ENCODE results near the gene NUMBL. TPM values are rescaled to one million over a fixed set of nuclear protein-coding genes. Genes with fewer than 3 reads are reported as not detected.

The NUMBL gene
- total RNA-seq, 1 experiment from 2014 or later, result 14.5 TPM

- no peak for ATAC-seq
- Histone ChIP-seq H3F3A (ENCODE audit: low read length, unreplicated experiment) (no peaks in the 10 kb centered on the region), H3K27me3 (ENCODE audit: low read length) (no peaks in the 10 kb centered on the region), H3K36me3 (ENCODE audit: low read depth, low read length) (no peaks in the 10 kb centered on the region), H4K20me1 (ENCODE audit: low read length) (no peaks in the 10 kb centered on the region), H3K4me3 (ENCODE audit: low read length) (no peak overlapping the region), H2AFZ (ENCODE audit: low read length) (no peak overlapping the region), H3K9me3 (ENCODE audit: low read length) (no peaks in the 10 kb centered on the region), H3K4me2 (ENCODE audit: low read length) (no peak overlapping the region), H3K4me1 (ENCODE audit: insufficient read depth, low read length) (no peaks in the 10 kb centered on the region), H3K9ac (ENCODE audit: low read length) (no peak overlapping the region), H3K79me2 (ENCODE audit: low read length) (no peaks in the 10 kb centered on the region), H3K9me2 (replicated peaks; ENCODE audit: low read length) (no peaks in the 10 kb centered on the region), H3K27ac (ENCODE audit: low read length) (no peak overlapping the region)
- no TSS peak for BruUV-seq (replicated peaks)
- POLR2A ChIA-PET (ENCODE audit: unreplicated experiment), result interaction anchor here (0.6 kb wide), 1 partner anchor 67 kb away, joined by 9 read pairs; no protein-coding TSS in a partner anchor
- intact Hi-C loops (cut with micrococcal nuclease), result no loop called here
- no peak for TF ChIP-seq EZH2phosphoT487 (IDR thresholded peaks at IDR 0.05; ENCODE audit: borderline replicate concordance, low read length)
- no peak for TF ChIP-seq EZH2 (IDR thresholded peaks at IDR 0.05; ENCODE audit: low read length, unreplicated experiment)
- TF ChIP-seq, protein P1, sequence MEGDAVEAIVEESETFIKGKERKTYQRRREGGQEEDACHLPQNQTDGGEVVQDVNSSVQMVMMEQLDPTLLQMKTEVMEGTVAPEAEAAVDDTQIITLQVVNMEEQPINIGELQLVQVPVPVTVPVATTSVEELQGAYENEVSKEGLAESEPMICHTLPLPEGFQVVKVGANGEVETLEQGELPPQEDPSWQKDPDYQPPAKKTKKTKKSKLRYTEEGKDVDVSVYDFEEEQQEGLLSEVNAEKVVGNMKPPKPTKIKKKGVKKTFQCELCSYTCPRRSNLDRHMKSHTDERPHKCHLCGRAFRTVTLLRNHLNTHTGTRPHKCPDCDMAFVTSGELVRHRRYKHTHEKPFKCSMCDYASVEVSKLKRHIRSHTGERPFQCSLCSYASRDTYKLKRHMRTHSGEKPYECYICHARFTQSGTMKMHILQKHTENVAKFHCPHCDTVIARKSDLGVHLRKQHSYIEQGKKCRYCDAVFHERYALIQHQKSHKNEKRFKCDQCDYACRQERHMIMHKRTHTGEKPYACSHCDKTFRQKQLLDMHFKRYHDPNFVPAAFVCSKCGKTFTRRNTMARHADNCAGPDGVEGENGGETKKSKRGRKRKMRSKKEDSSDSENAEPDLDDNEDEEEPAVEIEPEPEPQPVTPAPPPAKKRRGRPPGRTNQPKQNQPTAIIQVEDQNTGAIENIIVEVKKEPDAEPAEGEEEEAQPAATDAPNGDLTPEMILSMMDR (conservative IDR thresholded peaks at IDR 0.05; ENCODE audit: low read depth, low read length), result no peak
- CTCF ChIA-PET, result no interaction called here
- no peak for DNase-seq
Observed at GRCh38 chr19:40621283-40621682, 69.2 kb downstream of the NUMBL start.

GRCh38 chr19:40620161-40620485 is 70.3 kb downstream of the NUMBL start:
- H3K9me3 ChIP-seq (ENCODE audit: low read length), result no peaks in the 10 kb centered on the region
- H3K27me3 ChIP-seq (ENCODE audit: low read length), result no peaks in the 10 kb centered on the region
- H3K36me3 ChIP-seq (ENCODE audit: low read depth, low read length), result no peaks in the 10 kb centered on the region
- DNase-seq (no peak), ATAC-seq (no peak)
- no peak overlapping the region for H3K4me3 ChIP-seq (ENCODE audit: low read length)
- no peaks in the 10 kb centered on the region for H3K79me2 ChIP-seq (ENCODE audit: low read length)
- no peaks in the 10 kb centered on the region for H4K20me1 ChIP-seq (ENCODE audit: low read length)
- no peaks in the 10 kb centered on the region for H3F3A ChIP-seq (ENCODE audit: low read length, unreplicated experiment)
- H3K9ac ChIP-seq (ENCODE audit: low read length), result no peak overlapping the region
- ChIA-PET POLR2A (ENCODE audit: unreplicated experiment) (no interaction called here), CTCF (no interaction called here)
- no peak overlapping the region for H3K27ac ChIP-seq (ENCODE audit: low read length)
- no TSS peak for BruUV-seq (replicated peaks)
- H2AFZ ChIP-seq (ENCODE audit: low read length), result no peak overlapping the region
- TF ChIP-seq, protein P1 (conservative IDR thresholded peaks at IDR 0.05; ENCODE audit: low read depth, low read length), result no peak
- no peak for TF ChIP-seq EZH2phosphoT487 (IDR thresholded peaks at IDR 0.05; ENCODE audit: borderline replicate concordance, low read length)
- TF ChIP-seq EZH2 (IDR thresholded peaks at IDR 0.05; ENCODE audit: low read length, unreplicated experiment), result no peak
- H3K4me1 ChIP-seq (ENCODE audit: insufficient read depth, low read length), result no peaks in the 10 kb centered on the region; the same call in 1 of the 2 replicates
- no peak overlapping the region for H3K4me2 ChIP-seq (ENCODE audit: low read length)
- no peaks in the 10 kb centered on the region for H3K9me2 ChIP-seq (replicated peaks; ENCODE audit: low read length)
- intact Hi-C loops (cut with micrococcal nuclease), result no loop called here

GRCh38 chr19:40619333-40620160 is 70.9 kb downstream of the NUMBL start:
- ATAC-seq, result no peak
- intact Hi-C loops (cut with micrococcal nuclease), result no loop called here

More at GRCh38 chr19:40619333-40620160, 70.9 kb downstream of the NUMBL start:
- POLR2A ChIA-PET (ENCODE audit: unreplicated experiment), result no interaction called here
- no peak for TF ChIP-seq EZH2 (IDR thresholded peaks at IDR 0.05; ENCODE audit: low read length, unreplicated experiment)
- TF ChIP-seq EZH2phosphoT487 (IDR thresholded peaks at IDR 0.05; ENCODE audit: borderline replicate concordance, low read length), result no peak
- TF ChIP-seq, protein P1 (conservative IDR thresholded peaks at IDR 0.05; ENCODE audit: low read depth, low read length), result no peak
- Histone ChIP-seq H3K4me1 (ENCODE audit: insufficient read depth, low read length) (peaks cover 3% of the 10 kb centered on the region), H3F3A (ENCODE audit: low read length, unreplicated experiment) (no peaks in the 10 kb centered on the region), H3K79me2 (ENCODE audit: low read length) (no peaks in the 10 kb centered on the region), H2AFZ (ENCODE audit: low read length) (no peak overlapping the region), H4K20me1 (ENCODE audit: low read length) (no peaks in the 10 kb centered on the region), H3K4me2 (ENCODE audit: low read length) (no peak overlapping the region), H3K36me3 (ENCODE audit: low read depth, low read length) (no peaks in the 10 kb centered on the region), H3K27ac (ENCODE audit: low read length) (no peak overlapping the region), H3K4me3 (ENCODE audit: low read length) (no peak overlapping the region), H3K9me3 (ENCODE audit: low read length) (no peaks in the 10 kb centered on the region), H3K27me3 (ENCODE audit: low read length) (no peaks in the 10 kb centered on the region), H3K9me2 (replicated peaks; ENCODE audit: low read length) (no peaks in the 10 kb centered on the region), H3K9ac (ENCODE audit: low read length) (no peak overlapping the region)
- CTCF ChIA-PET, result no interaction called here
- DNase-seq, result no peak
- BruUV-seq (replicated peaks), result no TSS peak

Measured in PC-3 (cell line).